HepG2 (cell line): ENCODE results near the gene PSAPL1. TPM values are rescaled to one million over a fixed set of nuclear protein-coding genes. Genes with fewer than 3 reads are reported as not detected.

Experiments
- ATAC-seq: fragments of 200-7000 bp; cut with Tn5 transposase; 3 replicates; pipeline ENCODE4 v1.9.1; 2020; ENCODE audit warnings: mild to moderate bottlenecking, moderate library complexity
- BruUV-seq: library from RNA; stranded (reverse); fragments of 400-500 nt; replicated peaks from 2 replicates; lab custom pipeline; 2021; lab: Mats Ljungman, UMichigan
- CTCF ChIA-PET: fragments of 300-600 bp; formaldehyde crosslinking; extraction: SDS; loops from one replicate; lab custom pipeline; 2021; ENCODE audit warnings: low total read pairs, inconsistent platforms, low intra/inter-chr PET ratio; lab: Yijun Ruan, JAX
- POLR2A ChIA-PET: fragments of 350-600 bp; sonication (Branson Sonifier 250); formaldehyde crosslinking; loops from one replicate; lab custom pipeline; 2020; ENCODE audit warnings: antibody characterized with exemption, inconsistent platforms; lab: Yijun Ruan, JAX
- DNase-seq: peaks from one replicate; pipeline ENCODE4 v3.0.0-alpha.2; 2015; ENCODE audit warnings: low spot score
- FAIRE-seq: peaks from 3 replicates; lab custom pipeline; 2011; peaks lifted over from hg19 to GRCh38; lab: Jason Lieb, UNC
- H2AFZ ChIP-seq: one replicate; pipeline ENCODE4 v1.6.1; 2011; ENCODE audit warnings: low read length, inconsistent platforms
- H3K27ac ChIP-seq: fragments of 300-600 bp; 3 replicates; pipeline ENCODE4 v1.8.0; 2011; ENCODE audit warnings: mixed run types, mild to moderate bottlenecking, mixed read lengths, low read length, inconsistent platforms; ENCODE audit not compliant: insufficient read depth; ENCODE audit errors: extremely low read length
- H3K27me3 ChIP-seq, 2 experiments: fragments of 200-600 bp in 1 of 2; 2 replicates in 1 of 2; 3 replicates in 1 of 2; pipeline versions ENCODE4 v1.6.0 to v1.8.0; 2011; ENCODE audit warnings: low read length in 2 of 2, mild to moderate bottlenecking in 2 of 2, moderate library complexity in 2 of 2, inconsistent platforms in 1 of 2; ENCODE audit not compliant: insufficient read depth in 2 of 2, control insufficient read depth in 1 of 2
- H3K36me3 ChIP-seq, 2 experiments: fragments of 200-600 bp in 1 of 2; replicated peaks in 1 of 2; 2 replicates in 1 of 2; 3 replicates in 1 of 2; pipeline versions ENCODE4 v1.5.1 to v1.8.0; 2011; ENCODE audit warnings: low read length in 2 of 2, inconsistent platforms in 1 of 2; ENCODE audit not compliant: insufficient read depth in 2 of 2, control insufficient read depth in 1 of 2
- H3K4me1 ChIP-seq: 2 replicates; pipeline ENCODE4 v1.5.1; 2012; ENCODE audit warnings: low read length, inconsistent platforms; ENCODE audit not compliant: insufficient read depth
- H3K4me2 ChIP-seq: 2 replicates; pipeline ENCODE4 v1.6.0; 2011; ENCODE audit warnings: low read depth, low read length, inconsistent platforms
- H3K4me3 ChIP-seq, 3 experiments: fragments of 200-600 bp in 1 of 3; sonication (generic), shearing (Covaris generic) in 1 of 3; replicated peaks in 1 of 3; 2 replicates each; pipeline ENCODE4 v1.5.1; 2011 to 2016; ENCODE audit warnings: low read length in 3 of 3, inconsistent platforms in 2 of 3, low read depth in 2 of 3, mild to moderate bottlenecking in 2 of 3, control low read depth in 1 of 3, mixed read lengths in 1 of 3; ENCODE audit not compliant: insufficient read depth in 1 of 3
- H3K79me2 ChIP-seq: one replicate; pipeline ENCODE4 v1.6.1; 2011; ENCODE audit warnings: low read length, inconsistent platforms; ENCODE audit not compliant: insufficient read depth
- H3K9ac ChIP-seq: 2 replicates; pipeline ENCODE4 v1.6.0; 2011; ENCODE audit warnings: mild to moderate bottlenecking, low read depth, low read length, inconsistent platforms; ENCODE audit not compliant: insufficient read depth
- H3K9me3 ChIP-seq: 2 replicates; pipeline ENCODE4 v1.5.1; 2012; ENCODE audit warnings: mild to moderate bottlenecking, low read length
- H4K20me1 ChIP-seq: 2 replicates; pipeline ENCODE4 v1.6.0; 2011; ENCODE audit warnings: inconsistent platforms, mild to moderate bottlenecking, low read length, moderate library complexity; ENCODE audit not compliant: insufficient read depth
- CCAR2 ChIP-seq: fragments of 200-400 bp; formaldehyde crosslinking; optimal IDR thresholded peaks from 2 replicates; pipeline ENCODE3; 2018; ENCODE audit warnings: low read depth, mild to moderate bottlenecking, low read length, moderate library complexity
- CREB1 ChIP-seq, 2 experiments: fragments of 450-650 bp in 1 of 2; IDR thresholded peaks; 2 replicates each; pipeline ENCODE4 v1.6.1; 2016 to 2017; ENCODE audit warnings: control low read depth in 1 of 2, mild to moderate bottlenecking in 1 of 2, missing compliant biosample characterization in 1 of 2, missing genetic modification characterization in 1 of 2
- GABPA ChIP-seq, 2 experiments: IDR thresholded peaks; 2 replicates each; pipeline ENCODE4 v1.6.1; 2011 to 2016; ENCODE audit warnings: low read depth in 2 of 2, low read length in 1 of 2, missing biosample characterization in 1 of 2, missing genetic modification characterization in 1 of 2
- MED13 ChIP-seq: sonication (generic); formaldehyde crosslinking; IDR thresholded peaks from 2 replicates; pipeline ENCODE4 v1.5.0; 2020; ENCODE audit warnings: missing genetic modification reagents
- MTA3 ChIP-seq: sonication (generic); formaldehyde crosslinking; IDR thresholded peaks from 2 replicates; pipeline ENCODE4 v1.4.0; 2020; ENCODE audit warnings: missing genetic modification reagents
- MYC ChIP-seq: sonication (generic); formaldehyde crosslinking; IDR thresholded peaks from 2 replicates; pipeline ENCODE4 v1.9.0; 2021; ENCODE audit warnings: missing genetic modification reagents, borderline replicate concordance
- NCOA5 ChIP-seq: sonication (generic); formaldehyde crosslinking; IDR thresholded peaks from 2 replicates; pipeline ENCODE4 v1.4.0; 2020; ENCODE audit warnings: missing genetic modification reagents
- NFYB ChIP-seq: sonication (generic); formaldehyde crosslinking; IDR thresholded peaks from 2 replicates; pipeline ENCODE4 v1.4.0; 2020; ENCODE audit warnings: missing genetic modification reagents
- SMARCE1 ChIP-seq: fragments of 450-650 bp; IDR thresholded peaks from 2 replicates; pipeline ENCODE4 v1.6.1; 2017; ENCODE audit warnings: borderline replicate concordance
- TMF1 ChIP-seq: sonication (generic); formaldehyde crosslinking; IDR thresholded peaks from 2 replicates; pipeline ENCODE4 v1.8.1; 2022; ENCODE audit warnings: low read depth, missing genetic modification reagents
- ZBTB37 ChIP-seq: sonication (generic); formaldehyde crosslinking; IDR thresholded peaks from 2 replicates; pipeline ENCODE4 v1.4.0; 2020; ENCODE audit warnings: mild to moderate bottlenecking, missing genetic modification reagents
- ZNF225 ChIP-seq: sonication (generic); formaldehyde crosslinking; IDR thresholded peaks from 2 replicates; pipeline ENCODE4 v1.4.0; 2020; ENCODE audit warnings: mild to moderate bottlenecking, missing genetic modification reagents
- ZNF558 ChIP-seq: sonication (generic); formaldehyde crosslinking; IDR thresholded peaks from 2 replicates; pipeline ENCODE4 v1.9.0; 2022; ENCODE audit warnings: mild to moderate bottlenecking, missing genetic modification reagents, borderline replicate concordance
- WGBS: methylation state at CpG from one replicate; pipeline ENCODE4 v1.1.6; 2017; ENCODE audit warnings: low lambda C conversion rate; 5-methylcytosine and 5-hydroxymethylcytosine counted together
- in situ Hi-C: cut with HindIII; loops from 2 replicates; pipeline ENCODE4 v1.10.0; 2017; ENCODE audit warnings: low pct_unique_long_range_greater_than_20kb; ENCODE audit not compliant: extremely low pct_ligation_motif_present
- intact Hi-C: fragments of 100-400 bp; cut with micrococcal nuclease; formaldehyde crosslinking; loops from one replicate; pipeline ENCODE4 v1.10.0; 2022; ENCODE audit not compliant: unreplicated experiment
- polyA plus RNA-seq, 8 experiments: library from polyadenylated mRNA; depleted of rRNA in 3 of 8; stranded (reverse) in 7 of 8; unstranded in 1 of 8; fragments of >200 nt; fragmentation: Illumina TruSeq in 4 of 8; extraction: Trizol in 4 of 8; gene quantifications; 2 replicates each; pipeline versions ENCODE4 v1.2.1 to v1.2.3, GENCODE V29; 2011 to 2016; ENCODE audit warnings: low read depth in 4 of 8, missing spikeins in 1 of 8, mixed read lengths in 1 of 8; ENCODE audit not compliant: insufficient read depth in 1 of 8
- total RNA-seq, 5 experiments: library from RNA; depleted of rRNA; stranded (reverse); fragments of >200 nt; fragmentation: Illumina TruSeq; extraction: Trizol; gene quantifications; 2 replicates each; pipeline ENCODE4 v1.2.3, GENCODE V29; 2016; ENCODE audit warnings: low read depth in 1 of 5
- TF ChIP-seq, protein P1 (sequence below), 2 experiments: sonication (generic) in 1 of 2; formaldehyde crosslinking in 1 of 2; IDR thresholded peaks; 2 replicates each; pipeline versions ENCODE4 v1.5.1 to v1.6.1; 2011 to 2020; ENCODE audit warnings: borderline replicate concordance in 1 of 2, low read depth in 1 of 2, low read length in 1 of 2, mild to moderate bottlenecking in 1 of 2, missing genetic modification reagents in 1 of 2, moderate library complexity in 1 of 2

PSAPL1 gene
- total and polyA plus RNA-seq, 2 of the 13 experiments (the other 11 are each of a cell fraction or from before 2014, with no cell fraction given), result 0.02 to 0.16 TPM

DNA sequence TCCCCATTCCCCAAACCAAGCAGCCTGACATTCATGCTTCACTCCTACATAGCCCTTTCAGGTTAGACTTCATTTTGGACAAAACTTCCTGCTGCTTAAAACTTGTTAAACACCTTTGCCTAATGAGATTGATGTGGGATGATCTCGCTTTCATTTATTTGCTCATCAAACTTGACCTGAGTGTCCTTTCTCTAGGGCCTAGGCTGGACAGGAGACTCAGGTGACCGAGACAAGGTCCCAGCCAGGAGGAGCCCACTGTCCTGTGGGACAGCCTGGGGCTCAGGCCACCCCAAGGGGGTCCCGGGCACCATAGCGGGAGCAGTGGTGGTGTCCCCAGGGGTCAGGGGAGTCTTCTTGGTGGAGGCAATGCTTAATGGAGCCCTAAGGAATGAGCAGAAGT lies 23.7 kb upstream of the PSAPL1 start:
- no TSS peak for BruUV-seq
- no peaks in the 10 kb centered on the region for H3K36me3 ChIP-seq
- H3K4me3 ChIP-seq, result no peak overlapping the region
- peaks cover 13% of the 10 kb centered on the region for H3K4me1 ChIP-seq
- no peak for FAIRE-seq
- ChIA-PET POLR2A (no interaction called here), CTCF (no interaction called here)
- H3K79me2 ChIP-seq, result no peaks in the 10 kb centered on the region
- 28% methylated on average over 4 of the region's 4 CpGs for WGBS
- TF ChIP-seq, protein P1, sequence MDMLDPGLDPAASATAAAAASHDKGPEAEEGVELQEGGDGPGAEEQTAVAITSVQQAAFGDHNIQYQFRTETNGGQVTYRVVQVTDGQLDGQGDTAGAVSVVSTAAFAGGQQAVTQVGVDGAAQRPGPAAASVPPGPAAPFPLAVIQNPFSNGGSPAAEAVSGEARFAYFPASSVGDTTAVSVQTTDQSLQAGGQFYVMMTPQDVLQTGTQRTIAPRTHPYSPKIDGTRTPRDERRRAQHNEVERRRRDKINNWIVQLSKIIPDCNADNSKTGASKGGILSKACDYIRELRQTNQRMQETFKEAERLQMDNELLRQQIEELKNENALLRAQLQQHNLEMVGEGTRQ (IDR thresholded peaks at IDR 0.05; ENCODE audit: low read depth, low read length), result no peak
- TF ChIP-seq, protein P1 (CRISPR knock-in tag; IDR thresholded peaks at IDR 0.05; ENCODE audit: borderline replicate concordance), result no peak
- TF ChIP-seq MYC, result no peak
- TF ChIP-seq MED13, result no peak
- TF ChIP-seq TMF1 (CRISPR knock-in tag), result no peak
- TF ChIP-seq CREB1 (IDR thresholded peaks at IDR 0.05), result no peak
- TF ChIP-seq CREB1 (CRISPR knock-in tag; IDR thresholded peaks at IDR 0.05), result no peak
- TF ChIP-seq ZNF558 (CRISPR knock-in tag), result no peak
- no peak for TF ChIP-seq NCOA5 (CRISPR knock-in tag)
- TF ChIP-seq ZBTB37 (CRISPR knock-in tag), result no peak
- TF ChIP-seq CCAR2, result no peak
- TF ChIP-seq NFYB, result no peak
- no peak for TF ChIP-seq GABPA (IDR thresholded peaks at IDR 0.05; ENCODE audit: low read depth, low read length)
- TF ChIP-seq GABPA (CRISPR knock-in tag; IDR thresholded peaks at IDR 0.05; ENCODE audit: low read depth), result no peak
- no peak for TF ChIP-seq MTA3 (CRISPR knock-in tag)
- no peak for TF ChIP-seq SMARCE1
- TF ChIP-seq ZNF225 (CRISPR knock-in tag), result no peak
- no peak for ATAC-seq
- H3K27ac ChIP-seq, result no peak overlapping the region
- peaks cover 3 to 8% of the 10 kb centered on the region in 2 experiments; a peak in 4 of 5 replicates for H3K27me3 ChIP-seq
- no peak overlapping the region for H3K4me2 ChIP-seq
- no peak for DNase-seq
- in situ Hi-C loops, result no loop called here
- H4K20me1 ChIP-seq, result no peaks in the 10 kb centered on the region
- no peak overlapping the region for H3K9ac ChIP-seq
- no peaks in the 10 kb centered on the region for H3K9me3 ChIP-seq
- intact Hi-C loops, result no loop called here
- H2AFZ ChIP-seq, result no peak overlapping the region
